ENCODE measurements around the gene NANS.
A peak's percentile ranks its signal among the peaks of the same experiment; 100 is the strongest.
"Not testable (repeated sequence)": the region's sequence is repeated elsewhere in the genome, so short reads cannot be mapped to it uniquely, and the experiment has no call there.

The NANS gene

GRCh38 chr9:98085944-98086343, 29.4 kb downstream of the NANS start:
- no peak for DNase-seq (ENCODE audit: low read depth, low spot score)
- Histone ChIP-seq H3K36me3 (ENCODE audit: insufficient read depth, insufficient read length, low read length) (peaks cover 60% of the 10 kb centered on the region), H3K4me1 (ENCODE audit: insufficient read depth, insufficient read length) (peaks cover 7% of the 10 kb centered on the region), H3K9me3 (ENCODE audit: insufficient read depth, low read length) (no peaks in the 10 kb centered on the region), H3K27me3 (ENCODE audit: insufficient read depth, insufficient read length) (no peaks in the 10 kb centered on the region), H3K9ac (ENCODE audit: insufficient read length, low read depth) (no peak overlapping the region), H3K4me3 (ENCODE audit: insufficient read length, low read depth) (no peak overlapping the region)
- TF ChIP-seq ZNF274 (IDR thresholded peaks at IDR 0.05; ENCODE audit: low read depth, low read length), result no peak
- TF ChIP-seq YY1 (IDR thresholded peaks at IDR 0.05; ENCODE audit: insufficient read depth, insufficient read length), result no peak
- no peak for TF ChIP-seq SUZ12 (IDR thresholded peaks at IDR 0.05; ENCODE audit: extremely low read depth, insufficient read depth, insufficient read length)

GRCh38 chr9:98086461-98086860, 29.9 kb downstream of the NANS start:
- H3K4me3 ChIP-seq (ENCODE audit: insufficient read length, low read depth), result no peak overlapping the region
- no peak for DNase-seq (ENCODE audit: low read depth, low spot score)
- H3K27me3 ChIP-seq (ENCODE audit: insufficient read depth, insufficient read length), result no peaks in the 10 kb centered on the region
- TF ChIP-seq ZNF274 (IDR thresholded peaks at IDR 0.05; ENCODE audit: low read depth, low read length) (no peak), SUZ12 (IDR thresholded peaks at IDR 0.05; ENCODE audit: extremely low read depth, insufficient read depth, insufficient read length) (no peak), YY1 (IDR thresholded peaks at IDR 0.05; ENCODE audit: insufficient read depth, insufficient read length) (no peak)
- H3K4me1 ChIP-seq (ENCODE audit: insufficient read depth, insufficient read length), result peaks cover 9% of the 10 kb centered on the region
- no peak overlapping the region for H3K9ac ChIP-seq (ENCODE audit: insufficient read length, low read depth)
- peaks cover 57% of the 10 kb centered on the region for H3K36me3 ChIP-seq (ENCODE audit: insufficient read depth, insufficient read length, low read length)
- no peaks in the 10 kb centered on the region for H3K9me3 ChIP-seq (ENCODE audit: insufficient read depth, low read length)

GRCh38 chr9:98087420-98088354, 31.2 kb downstream of the NANS start:
- no peaks in the 10 kb centered on the region for H3K9me3 ChIP-seq (ENCODE audit: insufficient read depth, low read length)
- TF ChIP-seq SUZ12 (IDR thresholded peaks at IDR 0.05; ENCODE audit: extremely low read depth, insufficient read depth, insufficient read length), result no peak
- no peak for TF ChIP-seq YY1 (IDR thresholded peaks at IDR 0.05; ENCODE audit: insufficient read depth, insufficient read length)
- no peak for TF ChIP-seq ZNF274 (IDR thresholded peaks at IDR 0.05; ENCODE audit: low read depth, low read length)
- no peaks in the 10 kb centered on the region for H3K27me3 ChIP-seq (ENCODE audit: insufficient read depth, insufficient read length)
- H3K9ac ChIP-seq (ENCODE audit: insufficient read length, low read depth), result no peak overlapping the region
- peaks cover 13% of the 10 kb centered on the region for H3K4me1 ChIP-seq (ENCODE audit: insufficient read depth, insufficient read length)
- no peak overlapping the region for H3K4me3 ChIP-seq (ENCODE audit: insufficient read length, low read depth)
- H3K36me3 ChIP-seq (ENCODE audit: insufficient read depth, insufficient read length, low read length), result peaks cover 45% of the 10 kb centered on the region
- DNase-seq (ENCODE audit: low read depth, low spot score), result no peak

DNA sequence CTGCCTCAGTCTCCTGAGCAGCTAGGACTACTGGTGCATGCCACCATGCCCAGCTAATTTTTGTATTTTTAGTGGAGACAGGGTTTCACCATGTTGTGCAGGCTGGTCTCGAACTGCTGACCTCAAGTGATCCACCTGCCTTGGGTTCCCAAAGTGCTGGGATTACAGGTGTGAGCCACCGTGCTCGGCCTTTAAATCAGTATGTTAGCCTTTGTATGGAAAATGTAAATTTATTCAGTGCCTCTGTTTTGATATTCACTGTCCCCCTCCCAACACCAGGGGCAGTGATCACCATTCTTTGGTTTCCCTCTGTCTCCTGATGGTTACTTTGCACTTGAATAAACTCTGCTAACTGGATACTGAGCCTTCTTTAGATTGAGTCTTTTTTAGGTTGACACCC, 34.1 kb downstream of the NANS start:
- not testable (repeated sequence) for H3K27me3 ChIP-seq (ENCODE audit: insufficient read depth, insufficient read length); H3K4me3 ChIP-seq (ENCODE audit: insufficient read length, low read depth); H3K9me3 ChIP-seq (ENCODE audit: insufficient read depth, low read length); H3K9ac ChIP-seq (ENCODE audit: insufficient read length, low read depth)
- peak; percentile 64 for DNase-seq (ENCODE audit: low read depth, low spot score)
- Histone ChIP-seq H3K36me3 (ENCODE audit: insufficient read depth, insufficient read length, low read length) (peaks cover 34% of the 10 kb centered on the region), H3K4me1 (ENCODE audit: insufficient read depth, insufficient read length) (peaks cover 13% of the 10 kb centered on the region)

- TF ChIP-seq SUZ12 (IDR thresholded peaks at IDR 0.05; ENCODE audit: extremely low read depth, insufficient read depth, insufficient read length) (no peak), ZNF274 (IDR thresholded peaks at IDR 0.05; ENCODE audit: low read depth, low read length) (no peak), YY1 (IDR thresholded peaks at IDR 0.05; ENCODE audit: insufficient read depth, insufficient read length) (no peak)
- Histone ChIP-seq H3K9me3 (ENCODE audit: insufficient read depth, low read length) (no peaks in the 10 kb centered on the region), H3K9ac (ENCODE audit: insufficient read length, low read depth) (no peak overlapping the region), H3K27me3 (ENCODE audit: insufficient read depth, insufficient read length) (no peaks in the 10 kb centered on the region), H3K4me3 (ENCODE audit: insufficient read length, low read depth) (no peak overlapping the region), H3K36me3 (ENCODE audit: insufficient read depth, insufficient read length, low read length) (peaks cover 43% of the 10 kb centered on the region), H3K4me1 (ENCODE audit: insufficient read depth, insufficient read length) (peaks cover 10% of the 10 kb centered on the region)
- no peak for DNase-seq (ENCODE audit: low read depth, low spot score)
Measured at GRCh38 chr9:98091735-98092612, 35.4 kb downstream of the NANS start.

GRCh38 chr9:98092613-98092931, 36.0 kb downstream of the NANS start:
- DNase-seq (ENCODE audit: low read depth, low spot score), result no peak
- TF ChIP-seq SUZ12 (IDR thresholded peaks at IDR 0.05; ENCODE audit: extremely low read depth, insufficient read depth, insufficient read length), result no peak
- TF ChIP-seq ZNF274 (IDR thresholded peaks at IDR 0.05; ENCODE audit: low read depth, low read length), result no peak
- no peak for TF ChIP-seq YY1 (IDR thresholded peaks at IDR 0.05; ENCODE audit: insufficient read depth, insufficient read length)
- Histone ChIP-seq H3K9me3 (ENCODE audit: insufficient read depth, low read length) (no peaks in the 10 kb centered on the region), H3K4me1 (ENCODE audit: insufficient read depth, insufficient read length) (peaks cover 9% of the 10 kb centered on the region), H3K9ac (ENCODE audit: insufficient read length, low read depth) (no peak overlapping the region), H3K27me3 (ENCODE audit: insufficient read depth, insufficient read length) (no peaks in the 10 kb centered on the region), H3K4me3 (ENCODE audit: insufficient read length, low read depth) (no peak overlapping the region), H3K36me3 (ENCODE audit: insufficient read depth, insufficient read length, low read length) (peaks cover 43% of the 10 kb centered on the region)

DNA sequence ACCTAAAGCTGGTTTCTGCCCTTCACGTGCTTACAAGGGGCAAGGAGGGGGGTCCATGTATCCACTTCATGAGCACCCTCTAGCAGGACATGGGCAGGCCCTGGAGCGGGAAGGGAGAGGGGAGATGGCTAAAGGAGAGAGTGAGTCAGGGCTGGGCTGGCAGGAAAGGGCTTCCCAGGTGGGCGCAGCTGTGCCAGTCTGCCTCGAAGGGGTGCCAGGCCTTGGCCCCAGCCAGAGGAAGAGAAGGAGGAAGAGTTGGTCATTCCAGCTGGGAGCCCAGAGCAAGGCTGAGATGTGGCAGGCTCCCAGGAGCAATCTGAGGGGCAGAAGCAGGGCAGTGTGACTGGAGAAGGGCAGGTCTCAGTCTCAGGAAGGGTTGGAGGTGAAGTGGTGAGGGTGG, 37.8 kb downstream of the NANS start:
- TF ChIP-seq SUZ12 (IDR thresholded peaks at IDR 0.05; ENCODE audit: extremely low read depth, insufficient read depth, insufficient read length), result no peak
- no peak for TF ChIP-seq YY1 (IDR thresholded peaks at IDR 0.05; ENCODE audit: insufficient read depth, insufficient read length)
- no peak for TF ChIP-seq ZNF274 (IDR thresholded peaks at IDR 0.05; ENCODE audit: low read depth, low read length)
- Histone ChIP-seq H3K4me1 (ENCODE audit: insufficient read depth, insufficient read length) (peaks cover 7% of the 10 kb centered on the region), H3K9me3 (ENCODE audit: insufficient read depth, low read length) (no peaks in the 10 kb centered on the region), H3K9ac (ENCODE audit: insufficient read length, low read depth) (no peak overlapping the region), H3K4me3 (ENCODE audit: insufficient read length, low read depth) (no peak overlapping the region), H3K36me3 (ENCODE audit: insufficient read depth, insufficient read length, low read length) (peaks cover 51% of the 10 kb centered on the region), H3K27me3 (ENCODE audit: insufficient read depth, insufficient read length) (no peaks in the 10 kb centered on the region)
- no peak for DNase-seq (ENCODE audit: low read depth, low spot score)

All from NT2/D1 (cell line).